AG04449 (cell line): ENCODE data around the gene DARS2.

Experiments
- CTCF ChIA-PET: fragments of 350-600 bp; formaldehyde crosslinking; extraction: SDS; loops from one replicate; lab custom pipeline; 2021; ENCODE audit warnings: antibody characterized with exemption; lab: Yijun Ruan, JAX
- POLR2A ChIA-PET: fragments of 400-600, 350-600 bp; formaldehyde crosslinking; extraction: SDS; loops from one replicate; lab custom pipeline; 2020; ENCODE audit warnings: antibody characterized with exemption, inconsistent platforms; lab: Yijun Ruan, JAX
- DNase-seq: peaks from one replicate; pipeline ENCODE4 v3.0.0-alpha.2; 2010; ENCODE audit warnings: low read depth, low spot score
- H3K4me3 ChIP-seq: 2 replicates; pipeline ENCODE4 v1.5.1; 2011; ENCODE audit warnings: low read depth, mild to moderate bottlenecking, control low read depth, low read length
- TF ChIP-seq, protein P1 (sequence below): IDR thresholded peaks from one replicate; pipeline ENCODE4 v1.5.1; 2011; ENCODE audit warnings: mild to moderate bottlenecking, moderate library complexity, low read length, control low read depth, inconsistent platforms; ENCODE audit not compliant: insufficient read depth; ENCODE audit errors: missing control alignments

The DARS2 gene

GRCh38 chr1:173900427-173900826 lies 76.0 kb downstream of the DARS2 start:
- CTCF ChIA-PET, result no interaction called here
- TF ChIP-seq, protein P1, sequence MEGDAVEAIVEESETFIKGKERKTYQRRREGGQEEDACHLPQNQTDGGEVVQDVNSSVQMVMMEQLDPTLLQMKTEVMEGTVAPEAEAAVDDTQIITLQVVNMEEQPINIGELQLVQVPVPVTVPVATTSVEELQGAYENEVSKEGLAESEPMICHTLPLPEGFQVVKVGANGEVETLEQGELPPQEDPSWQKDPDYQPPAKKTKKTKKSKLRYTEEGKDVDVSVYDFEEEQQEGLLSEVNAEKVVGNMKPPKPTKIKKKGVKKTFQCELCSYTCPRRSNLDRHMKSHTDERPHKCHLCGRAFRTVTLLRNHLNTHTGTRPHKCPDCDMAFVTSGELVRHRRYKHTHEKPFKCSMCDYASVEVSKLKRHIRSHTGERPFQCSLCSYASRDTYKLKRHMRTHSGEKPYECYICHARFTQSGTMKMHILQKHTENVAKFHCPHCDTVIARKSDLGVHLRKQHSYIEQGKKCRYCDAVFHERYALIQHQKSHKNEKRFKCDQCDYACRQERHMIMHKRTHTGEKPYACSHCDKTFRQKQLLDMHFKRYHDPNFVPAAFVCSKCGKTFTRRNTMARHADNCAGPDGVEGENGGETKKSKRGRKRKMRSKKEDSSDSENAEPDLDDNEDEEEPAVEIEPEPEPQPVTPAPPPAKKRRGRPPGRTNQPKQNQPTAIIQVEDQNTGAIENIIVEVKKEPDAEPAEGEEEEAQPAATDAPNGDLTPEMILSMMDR, result no peak

DNA sequence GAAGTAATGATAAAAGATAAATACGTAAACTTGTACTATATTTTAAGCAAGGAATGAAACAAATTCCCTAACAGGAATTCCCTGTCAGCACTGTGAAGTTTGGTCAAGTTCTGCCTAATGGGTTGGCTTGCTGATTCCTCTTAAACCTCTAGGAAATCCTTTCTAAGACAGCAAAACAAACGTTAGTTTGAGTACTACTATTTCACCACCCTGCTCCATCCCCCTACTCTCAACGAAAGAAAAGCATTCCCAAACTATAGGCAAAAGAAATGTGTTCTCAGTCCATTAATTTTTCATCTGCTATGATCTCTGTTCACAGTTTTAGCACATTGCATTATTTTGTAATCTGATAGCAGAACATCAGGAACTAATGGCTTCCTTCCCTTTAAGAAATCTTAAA lies 76.5 kb downstream of the DARS2 start:
- DNase-seq, result no peak
- TF ChIP-seq, protein P1, result no peak
- no peak overlapping the region for H3K4me3 ChIP-seq
- POLR2A ChIA-PET, result no interaction called here
- CTCF ChIA-PET, result no interaction called here

More at GRCh38 chr1:173900427-173900826, 76.0 kb downstream of the DARS2 start:
- POLR2A ChIA-PET, result no interaction called here
- no peak overlapping the region for H3K4me3 ChIP-seq
- DNase-seq, result no peak

GRCh38 chr1:173903827-173904531 lies 79.5 kb downstream of the DARS2 start:
- TF ChIP-seq, protein P1, result no peak
- no peak for DNase-seq
- CTCF ChIA-PET, result interaction anchor here (0.9 kb wide), 1 partner anchor 10 kb away, joined by 3 read pairs; no protein-coding TSS in a partner anchor
- H3K4me3 ChIP-seq, result no peak overlapping the region
- POLR2A ChIA-PET, result no interaction called here
